GF-D8 (cell line): ENCODE data around the gene ASB13.

Source experiments
- DNase-seq: peaks from one replicate; lab custom pipeline; 2025; lab: John Stamatoyannopoulos, UW

The ASB13 gene

DNA sequence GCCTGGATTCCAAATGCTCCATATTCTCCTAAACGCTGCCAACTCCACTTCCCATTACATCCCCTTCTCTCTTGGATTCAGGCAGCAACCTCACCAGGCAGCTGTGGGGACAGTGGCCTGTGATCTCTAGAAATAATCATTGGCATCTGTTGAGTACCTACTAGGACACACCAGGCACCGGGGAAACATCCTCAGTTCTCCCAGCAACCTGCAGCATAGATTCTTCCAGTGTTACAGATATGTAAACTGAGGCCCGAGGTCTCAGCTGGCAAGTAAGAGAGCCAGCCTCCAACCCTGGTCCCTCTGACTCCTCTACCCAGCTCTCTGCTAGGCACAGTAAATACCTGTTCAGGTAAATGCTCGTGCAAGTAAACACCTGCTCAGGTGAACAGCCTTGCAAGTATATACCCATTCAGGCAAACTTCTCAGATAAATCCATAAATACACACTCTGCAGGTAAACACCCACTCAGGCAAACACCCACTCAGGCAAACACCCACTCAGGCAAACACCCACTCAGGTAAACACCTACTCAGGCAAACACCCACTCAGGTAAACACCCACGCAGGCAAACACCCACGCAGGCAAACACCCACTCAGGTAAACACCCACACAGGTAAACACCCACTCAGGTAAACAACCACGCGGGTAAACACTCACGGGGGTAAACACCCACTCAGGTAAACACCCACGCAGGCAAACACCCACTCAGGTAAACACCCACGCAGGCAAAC is 18.7 kb downstream of the ASB13 start:
- DNase-seq = no peak

DNA sequence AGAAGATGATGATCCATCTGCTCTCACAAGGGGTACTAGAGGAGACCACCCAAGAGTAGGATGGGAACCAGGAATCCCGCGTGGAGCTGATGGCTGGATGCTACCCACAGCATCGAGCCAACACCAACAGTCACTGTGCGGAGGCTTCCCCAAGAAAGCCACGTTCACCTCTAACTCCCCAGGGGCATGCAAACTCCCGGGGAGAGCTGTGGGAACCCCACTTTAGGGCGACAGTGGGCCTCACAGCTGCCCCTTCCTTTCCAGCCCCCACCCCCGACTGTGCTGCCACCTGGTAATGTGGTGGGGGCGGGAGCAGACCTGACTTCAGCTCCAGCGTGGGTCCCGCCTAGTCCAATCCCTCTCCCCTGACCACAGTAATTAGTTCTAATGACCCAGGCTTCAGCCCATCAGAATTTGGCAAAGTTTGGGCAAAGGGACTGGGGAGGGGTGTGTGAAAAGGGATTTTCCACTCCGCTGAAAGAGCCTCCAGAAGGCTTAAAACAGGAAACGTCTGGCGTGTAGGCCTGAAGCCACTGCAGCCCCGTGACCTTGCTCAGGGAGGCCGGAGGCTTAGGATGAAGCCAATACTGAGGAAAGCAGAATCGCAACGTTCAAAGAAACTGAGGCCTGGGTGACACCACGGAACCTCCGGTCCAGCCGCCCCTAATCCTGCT is 20.3 kb downstream of the ASB13 start:
- DNase-seq = no peak

DNA sequence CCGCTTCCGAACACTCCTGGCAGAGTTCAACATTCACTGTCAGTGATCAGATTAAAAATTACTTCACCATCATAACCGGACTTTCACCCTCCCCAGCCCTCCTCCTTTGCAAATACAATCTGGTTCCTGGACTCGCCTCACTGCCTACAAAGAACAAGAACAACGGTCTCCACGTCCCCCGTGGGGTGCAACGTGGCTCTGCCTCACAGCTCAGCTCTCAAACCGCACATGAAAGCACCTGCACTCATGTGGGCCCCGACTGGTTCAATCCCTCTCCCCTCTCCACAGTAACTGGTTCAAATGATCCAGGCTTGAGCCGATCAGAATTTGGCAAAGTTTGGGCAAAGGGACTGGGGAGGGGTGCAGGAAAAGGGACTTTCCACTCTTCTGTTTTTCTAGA is 21.0 kb downstream of the ASB13 start:
- DNase-seq = no peak

DNA sequence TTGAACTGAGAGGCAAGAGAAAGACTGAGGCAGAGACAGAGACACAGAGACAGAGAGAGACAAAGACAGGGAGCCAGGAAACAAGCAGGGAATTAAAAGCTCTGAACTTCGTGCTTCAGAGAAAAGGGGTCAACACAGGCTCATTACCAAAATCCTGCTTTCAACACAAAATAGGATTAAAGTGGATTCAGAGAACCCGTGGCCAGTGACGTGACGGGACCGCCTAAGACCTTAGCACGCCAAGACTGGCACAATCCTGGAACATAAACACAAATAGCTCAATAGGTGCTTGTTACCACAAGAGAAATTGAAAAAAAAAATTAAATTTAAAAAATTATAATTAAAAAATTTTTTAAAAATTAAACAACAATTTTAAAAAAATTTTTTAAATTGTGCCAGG is 21.5 kb downstream of the ASB13 start:
- DNase-seq = no peak

DNA sequence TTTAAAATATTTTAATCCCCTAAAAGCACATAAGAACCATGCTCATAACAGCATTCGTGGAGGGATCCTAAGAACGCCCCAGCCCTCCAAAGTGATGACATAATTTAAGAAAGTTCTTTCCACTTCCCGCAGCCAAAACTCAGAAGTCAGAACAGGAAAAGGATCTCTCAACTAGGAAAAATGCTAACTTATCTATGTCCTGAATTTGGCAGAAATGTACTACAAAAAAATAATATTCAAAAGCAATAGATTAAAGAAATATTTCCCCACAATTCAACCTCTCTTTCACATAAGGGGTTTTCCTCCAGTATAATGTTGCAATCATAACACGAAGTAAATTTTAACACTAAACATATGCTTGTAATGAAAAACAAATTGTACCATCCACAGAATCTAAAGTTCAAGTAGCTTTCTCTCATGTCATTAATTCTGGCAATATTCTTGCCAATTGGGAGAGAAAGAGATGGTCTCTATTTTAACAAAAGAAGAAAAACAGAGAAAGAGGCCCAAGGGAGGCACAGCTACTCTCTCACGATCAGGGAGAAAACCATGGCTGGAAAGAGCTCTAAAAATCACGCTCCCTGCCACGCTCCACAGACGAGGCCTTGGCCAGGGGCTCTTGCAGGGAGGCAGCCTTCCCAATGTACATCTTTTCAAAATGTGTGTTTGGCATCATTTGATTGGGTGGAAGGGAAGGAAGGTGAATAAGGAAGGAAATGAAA is 22.9 kb downstream of the ASB13 start:
- no peak for DNase-seq

DNA sequence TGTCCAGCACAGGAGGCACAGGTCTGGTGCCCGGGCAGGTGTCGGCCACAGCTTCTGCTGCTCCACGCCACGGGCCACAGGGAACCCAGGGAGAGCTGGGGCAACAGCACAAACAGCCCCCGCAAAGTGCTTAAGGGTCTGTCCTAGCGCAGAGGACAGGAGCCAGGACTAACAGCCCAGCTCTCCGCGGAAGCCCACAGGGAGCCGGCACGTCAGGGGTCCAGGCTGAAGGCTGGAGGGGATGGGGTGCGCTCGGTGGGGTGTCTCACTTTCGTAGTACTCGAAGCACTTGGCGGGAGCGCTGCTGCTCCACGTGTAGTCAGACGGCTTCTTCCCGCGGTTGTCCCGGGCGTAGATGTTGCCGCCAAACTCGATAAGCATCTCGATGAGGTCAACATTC is 24.9 kb downstream of the ASB13 start:
- DNase-seq = no peak

DNA sequence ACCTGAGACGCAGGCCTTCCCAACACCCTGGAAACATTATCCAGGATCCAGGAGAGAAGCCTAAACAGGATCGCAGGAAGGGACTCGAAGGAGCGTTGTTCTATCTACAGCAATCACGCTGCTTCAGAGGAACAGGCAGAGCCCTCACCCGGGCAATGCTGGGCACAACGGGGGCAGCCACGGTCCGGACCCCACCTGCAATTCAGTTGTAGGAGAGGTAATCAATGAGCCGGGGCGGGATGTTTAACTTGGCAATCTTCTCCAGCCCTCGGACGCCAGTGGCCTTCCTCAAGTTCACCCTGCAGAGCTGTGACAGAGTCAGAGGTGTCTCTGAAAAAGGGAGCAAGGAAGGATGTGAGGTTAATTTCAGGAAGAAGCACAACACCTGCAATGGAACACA is 25.9 kb downstream of the ASB13 start:
- no peak for DNase-seq

DNA sequence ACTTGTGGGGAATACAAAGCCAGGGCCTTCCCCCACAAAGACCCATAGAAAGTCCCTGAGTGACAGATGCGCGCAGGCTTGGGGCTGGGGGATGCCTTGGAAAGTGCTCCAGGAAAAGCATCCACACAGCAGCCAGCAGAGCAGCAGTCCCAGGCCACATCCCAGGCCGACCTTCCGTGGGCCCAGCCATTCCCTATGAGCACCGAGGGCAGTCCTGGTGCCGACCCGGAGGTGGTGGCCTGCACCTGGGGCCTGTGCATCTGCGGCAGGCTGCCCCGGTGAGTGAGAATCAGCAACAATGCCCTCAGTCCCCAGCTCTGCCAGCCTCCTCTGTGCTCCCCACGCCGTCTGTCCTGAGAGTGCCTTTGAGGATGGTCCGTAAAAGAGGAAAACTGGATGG is 26.4 kb downstream of the ASB13 start:
- no peak for DNase-seq

DNA sequence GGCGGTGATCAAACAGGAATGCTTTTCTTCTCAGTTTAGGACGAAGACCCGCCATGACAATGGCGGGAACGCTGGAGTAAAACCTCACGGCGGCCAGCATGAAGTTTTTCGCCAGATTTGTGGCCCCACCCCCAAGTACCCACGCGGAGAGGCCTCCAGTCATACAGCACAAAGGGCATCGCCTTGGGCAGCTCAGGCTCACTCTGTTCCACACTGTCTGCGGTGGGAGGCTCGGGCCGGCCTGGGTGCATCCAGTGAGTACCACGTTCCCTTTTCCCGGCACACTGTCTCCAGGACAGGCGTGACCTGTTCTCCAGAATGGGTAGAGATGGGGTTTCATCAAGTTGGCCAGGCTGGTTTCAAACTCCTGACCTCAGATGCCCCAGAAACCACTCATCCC is 27.3 kb downstream of the ASB13 start:
- no peak for DNase-seq

DNA sequence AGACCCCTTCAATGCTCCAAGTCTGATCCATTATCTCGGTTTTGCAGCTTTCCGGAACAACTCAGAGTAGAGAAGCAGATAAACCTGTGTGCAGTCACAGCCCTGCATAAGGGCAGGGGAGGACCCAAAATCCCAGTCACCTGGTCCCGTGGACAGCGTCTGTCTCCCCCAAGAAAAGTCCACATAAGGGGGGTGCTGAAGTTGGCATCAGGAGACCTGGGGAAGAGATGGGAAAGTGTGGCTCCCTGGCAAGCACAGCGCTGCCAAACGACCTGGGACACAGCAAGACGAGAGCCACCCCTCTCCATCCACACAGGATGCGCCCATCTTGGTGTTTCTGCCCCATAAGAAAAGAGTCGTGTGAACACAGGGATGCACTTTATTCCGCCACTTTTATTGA is 27.9 kb downstream of the ASB13 start:
- DNase-seq = no peak

DNA sequence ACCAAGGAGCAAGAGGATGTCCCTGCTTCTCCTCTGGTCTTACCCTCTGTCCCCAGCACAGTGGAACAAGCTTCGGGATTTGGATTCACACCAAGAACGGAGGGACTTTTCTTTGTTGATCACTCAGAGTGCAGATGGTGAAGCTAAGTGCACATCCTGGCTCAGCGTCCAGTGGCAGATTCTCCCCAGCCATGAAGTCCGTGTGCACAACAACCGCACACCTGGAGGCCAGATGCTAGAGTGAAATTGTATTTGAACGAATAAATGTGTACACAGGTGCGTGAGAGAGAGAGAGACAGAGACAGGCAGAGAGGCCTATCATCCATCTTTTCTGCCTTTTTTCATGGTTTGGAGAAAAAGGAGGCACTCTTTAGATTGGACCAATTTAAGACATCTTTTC is 31.5 kb downstream of the ASB13 start:
- DNase-seq = no peak

DNA sequence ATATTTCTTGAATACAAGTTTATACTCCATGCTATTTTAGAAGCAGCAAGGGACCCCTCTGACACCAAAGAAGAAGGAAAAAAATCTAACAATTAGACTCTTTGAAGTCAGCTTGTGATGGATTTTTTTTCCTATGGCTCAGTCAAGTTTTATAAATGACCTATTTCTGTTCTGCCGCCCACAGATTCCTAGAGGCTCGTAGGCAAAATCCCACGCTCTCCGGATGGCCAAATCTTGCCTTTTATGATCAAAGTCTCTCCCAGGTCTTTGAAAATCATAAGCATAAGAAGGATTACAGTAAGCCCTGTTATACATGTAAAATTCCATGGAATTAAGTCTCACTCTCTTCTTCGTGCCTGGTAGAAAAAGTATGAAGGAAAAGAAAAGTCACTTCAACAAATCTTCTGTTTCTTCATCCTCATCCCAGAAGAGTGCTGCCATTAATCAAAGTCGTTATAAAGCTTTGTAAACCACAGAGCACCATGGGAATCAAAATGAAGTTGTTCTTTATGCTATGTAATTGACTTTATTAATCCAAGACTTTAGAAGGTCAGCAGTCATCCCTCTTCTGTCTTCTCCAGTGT is 33.1 kb downstream of the ASB13 start:
- no peak for DNase-seq

DNA sequence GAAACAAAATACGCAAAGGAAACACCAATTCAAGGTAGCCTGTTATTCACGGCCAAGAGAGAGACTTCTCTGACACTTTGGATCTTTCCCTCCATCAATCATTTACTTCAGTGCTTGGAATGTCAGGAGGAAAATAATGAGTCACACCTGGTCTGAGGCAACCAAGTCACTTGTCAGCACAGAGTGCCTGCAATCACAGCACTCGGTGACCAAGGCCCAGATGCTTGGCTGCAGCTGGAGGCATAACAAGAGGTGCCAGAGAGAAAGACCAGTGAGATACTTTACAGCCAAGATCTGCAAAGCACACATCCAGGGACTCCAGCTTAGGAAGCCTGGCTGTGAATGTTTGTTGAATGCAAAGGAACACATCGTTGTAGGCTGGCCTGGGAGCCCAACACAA is 33.9 kb downstream of the ASB13 start:
- DNase-seq = no peak

DNA sequence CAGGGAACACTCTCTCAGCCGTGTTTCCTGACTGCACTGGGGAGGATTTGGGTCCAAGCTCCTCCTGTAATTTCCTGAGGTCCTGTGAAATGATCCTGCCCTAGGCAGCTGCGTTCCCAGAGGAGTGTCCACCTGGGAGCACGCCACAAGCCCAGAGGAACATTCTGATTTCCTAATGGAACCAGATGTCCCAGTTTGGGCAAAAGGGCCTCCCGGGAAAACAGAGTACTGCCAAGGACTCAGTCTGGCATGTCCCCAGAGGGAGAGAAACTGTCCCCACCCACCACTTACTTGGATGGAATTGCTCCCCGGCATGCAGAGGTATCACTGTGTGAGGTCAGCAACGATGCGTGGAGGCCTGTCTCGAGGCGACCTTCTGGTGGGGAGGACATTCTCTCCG is 34.5 kb downstream of the ASB13 start:
- DNase-seq = no peak

DNA sequence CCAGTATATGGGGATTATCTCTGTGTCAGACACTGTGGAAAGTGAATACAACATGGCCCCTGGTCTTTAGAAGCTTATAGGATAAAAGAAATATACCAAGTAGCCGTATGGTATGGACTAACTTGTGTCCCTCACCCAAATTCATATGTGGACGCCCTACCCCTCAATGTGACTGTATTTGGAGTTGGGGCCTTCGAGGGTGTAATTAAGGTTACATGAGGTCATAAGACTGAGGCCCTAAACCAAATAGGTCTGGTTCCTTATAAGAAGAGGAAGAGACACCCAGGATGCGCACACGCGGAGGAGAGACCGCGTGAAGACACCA is 36.3 kb downstream of the ASB13 start:
- no peak for DNase-seq

DNA sequence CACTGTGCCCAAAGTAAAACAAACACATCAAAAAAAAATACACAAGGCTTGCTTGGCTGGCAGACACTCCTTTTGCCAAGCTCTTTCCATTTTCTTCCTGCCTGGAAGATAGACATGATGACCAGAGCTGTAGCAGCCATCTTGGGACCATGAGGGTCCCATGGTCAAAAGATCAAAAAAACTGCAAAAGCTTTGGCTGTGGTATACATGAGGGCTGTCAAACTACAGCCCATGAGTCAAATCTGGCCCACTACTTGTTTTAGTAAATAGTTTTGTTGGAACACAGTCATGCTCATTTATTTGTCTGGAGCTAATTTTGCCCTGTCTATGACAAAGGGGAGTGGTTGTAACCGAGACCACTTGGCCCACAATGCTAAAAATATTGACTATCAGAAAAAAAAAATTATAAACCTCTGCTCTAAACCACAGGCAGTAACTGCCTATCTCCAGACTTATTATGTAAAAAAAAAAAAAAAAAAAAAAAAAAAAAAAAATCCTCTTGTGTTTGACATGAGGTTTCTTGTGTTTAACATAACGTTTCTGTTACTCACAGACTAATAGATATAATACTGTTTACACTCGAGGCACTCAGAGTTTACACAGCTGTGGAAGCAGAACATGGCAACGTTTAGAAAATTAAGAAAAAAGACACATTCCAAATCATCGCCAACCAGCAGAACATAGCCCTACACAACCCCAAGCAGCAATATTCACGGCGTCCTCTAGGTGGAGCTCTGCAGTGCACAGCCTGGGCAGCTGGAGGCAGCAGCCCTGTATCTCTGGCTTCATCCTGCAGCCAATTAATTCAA is 36.9 kb downstream of the ASB13 start:
- peak; percentile 7 for DNase-seq

DNA sequence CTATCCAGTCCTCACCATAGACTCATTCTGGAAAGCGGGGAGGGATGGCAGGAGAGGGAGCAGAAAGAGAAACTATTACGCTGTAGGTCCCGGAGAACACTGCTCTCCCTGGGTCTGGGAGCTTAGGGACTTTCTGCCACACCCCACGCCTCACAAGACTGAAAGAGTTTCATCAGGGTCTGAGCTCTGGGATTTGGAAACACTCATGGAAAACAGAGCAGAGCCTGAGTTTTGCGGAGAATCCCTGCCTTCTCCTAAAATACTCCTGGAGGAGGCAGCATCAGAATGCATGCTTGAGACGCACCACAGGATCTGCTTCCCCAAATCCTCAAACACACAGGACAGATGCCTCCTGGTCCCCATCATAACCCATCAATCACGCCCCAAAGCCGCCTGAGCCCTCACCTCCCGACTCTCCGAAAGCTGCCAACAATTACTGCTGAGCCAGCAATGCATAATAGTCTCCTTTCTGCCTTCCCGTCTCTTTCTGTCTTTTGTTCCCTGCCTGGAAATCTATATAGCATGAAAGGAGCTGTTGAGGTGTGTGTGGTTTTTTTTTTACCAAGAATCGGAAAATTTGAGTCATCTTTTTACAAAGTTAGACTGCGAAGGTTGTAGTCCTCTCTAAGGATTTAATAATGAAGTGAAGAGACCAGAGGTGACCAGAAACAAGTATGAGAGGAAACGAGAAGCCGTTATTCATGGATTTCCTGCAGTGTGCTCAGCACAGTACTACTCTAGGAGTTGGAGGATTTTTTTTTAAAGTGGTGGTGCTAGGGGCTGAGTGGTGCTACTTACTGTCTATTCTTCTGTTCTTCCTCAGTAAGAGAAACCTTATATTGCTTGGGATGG is 37.7 kb downstream of the ASB13 start:
- no peak for DNase-seq

DNA sequence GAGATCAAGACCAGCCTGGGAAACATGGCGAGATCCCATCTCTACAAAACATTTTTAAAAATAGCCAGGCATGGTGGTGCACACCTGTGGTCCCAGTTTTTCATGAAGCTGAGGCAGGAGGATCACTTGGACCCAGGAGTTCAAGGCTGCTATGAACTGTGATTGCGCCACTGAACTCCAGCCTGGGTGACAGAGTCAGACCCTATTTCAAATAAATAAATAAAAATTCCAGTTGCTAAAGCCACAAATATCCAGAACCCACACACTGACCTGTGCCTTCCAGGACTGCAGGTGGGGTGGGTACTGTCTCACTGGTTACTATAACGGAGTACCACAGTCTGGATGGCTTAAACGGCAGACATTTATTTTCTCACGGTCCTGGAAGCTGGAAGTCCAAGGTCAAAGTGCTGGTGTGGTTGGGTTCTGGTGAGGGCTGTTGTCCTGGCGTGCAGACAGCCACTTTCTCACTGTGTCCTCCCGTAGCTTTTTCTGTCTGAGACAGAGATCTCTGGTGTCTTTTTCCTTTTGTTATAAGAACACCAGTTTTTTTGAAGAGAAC is 38.8 kb downstream of the ASB13 start:
- DNase-seq = no peak

DNA sequence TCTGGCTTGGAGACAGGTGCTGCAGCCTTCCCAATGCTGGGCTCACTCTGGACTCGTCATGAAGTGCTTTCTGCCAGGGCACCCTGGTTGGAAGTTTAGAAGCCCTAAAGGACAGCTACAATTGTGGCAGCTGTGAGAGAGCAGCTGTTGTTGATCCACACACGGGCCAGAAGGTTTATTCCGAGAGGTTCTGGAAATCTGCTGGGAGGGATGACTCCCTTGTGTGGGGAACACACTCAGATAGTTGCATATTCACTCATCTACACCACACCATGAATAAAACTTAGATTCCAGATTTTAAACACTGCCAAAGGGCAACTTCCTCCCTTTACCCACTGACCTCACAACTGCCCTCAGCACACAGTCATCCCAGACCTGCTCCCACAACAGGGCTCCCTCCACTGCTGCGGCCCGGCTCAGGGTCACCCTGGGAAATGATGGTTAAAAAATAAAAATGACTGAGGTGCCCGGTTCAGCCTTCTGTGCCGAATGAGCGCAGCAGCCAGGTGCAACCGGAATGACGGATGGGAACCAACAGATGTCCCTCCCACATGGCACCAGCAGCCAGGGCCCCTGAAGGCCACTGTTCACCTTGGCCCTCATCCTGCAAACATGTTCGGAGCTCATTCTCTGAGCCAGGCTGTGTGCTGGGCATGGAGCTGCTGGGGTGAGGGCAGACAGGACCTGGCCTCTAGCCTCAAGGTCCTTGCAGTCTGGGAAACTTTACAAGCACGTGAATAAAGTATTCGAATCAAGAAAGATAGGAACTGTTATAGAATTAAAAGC is 40.2 kb downstream of the ASB13 start:
- no peak for DNase-seq

DNA sequence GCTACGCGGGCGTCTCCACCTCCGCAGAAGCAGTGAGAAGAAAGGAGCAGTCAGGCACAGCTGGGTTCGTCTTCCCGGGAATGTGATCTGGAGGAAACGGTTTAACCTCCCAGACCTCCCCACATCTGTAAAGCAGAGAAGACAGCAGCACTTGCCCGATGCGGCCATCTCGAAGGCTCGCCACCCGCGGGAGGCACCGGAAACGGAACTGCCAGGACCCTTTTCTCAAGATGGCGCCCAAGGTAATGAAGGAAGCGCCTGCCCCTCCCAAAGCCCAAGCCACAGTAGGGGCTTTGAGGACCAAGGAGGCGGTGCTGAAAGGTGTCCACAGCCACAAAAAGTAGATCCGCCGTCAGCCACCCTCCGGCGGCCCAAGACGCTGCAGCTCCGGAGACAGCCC is 41.7 kb downstream of the ASB13 start:
- no peak for DNase-seq
